KOPT-K1 (cell line): Measurements from ENCODE around the gene OR6Q1.
"Not testable (repeated sequence)": the region's sequence is repeated elsewhere in the genome, so short reads cannot be mapped to it uniquely, and the experiment has no call there.

ENCODE experiments used
- H3K27ac ChIP-seq: fragments of 200-600 bp; sonication (generic); 2 replicates; pipeline ENCODE4 v1.5.1; 2016; ENCODE audit warnings: antibody characterized with exemption, mild to moderate bottlenecking, low read depth, low read length; ENCODE audit not compliant: poor library complexity, severe bottlenecking
- H3K36me3 ChIP-seq: fragments of 200-600 bp; sonication (generic); 2 replicates; pipeline ENCODE4 v1.5.1; 2017; ENCODE audit warnings: antibody characterized with exemption, mild to moderate bottlenecking, low read length, moderate library complexity; ENCODE audit not compliant: insufficient read depth
- H3K9me3 ChIP-seq: fragments of 200-600 bp; sonication (generic); 2 replicates; pipeline ENCODE4 v1.5.1; 2017; ENCODE audit warnings: antibody characterized with exemption, low read length, mild to moderate bottlenecking; ENCODE audit not compliant: insufficient read depth, poor library complexity, severe bottlenecking

Gene OR6Q1, protein sequence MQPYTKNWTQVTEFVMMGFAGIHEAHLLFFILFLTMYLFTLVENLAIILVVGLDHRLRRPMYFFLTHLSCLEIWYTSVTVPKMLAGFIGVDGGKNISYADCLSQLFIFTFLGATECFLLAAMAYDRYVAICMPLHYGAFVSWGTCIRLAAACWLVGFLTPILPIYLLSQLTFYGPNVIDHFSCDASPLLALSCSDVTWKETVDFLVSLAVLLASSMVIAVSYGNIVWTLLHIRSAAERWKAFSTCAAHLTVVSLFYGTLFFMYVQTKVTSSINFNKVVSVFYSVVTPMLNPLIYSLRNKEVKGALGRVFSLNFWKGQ

DNA sequence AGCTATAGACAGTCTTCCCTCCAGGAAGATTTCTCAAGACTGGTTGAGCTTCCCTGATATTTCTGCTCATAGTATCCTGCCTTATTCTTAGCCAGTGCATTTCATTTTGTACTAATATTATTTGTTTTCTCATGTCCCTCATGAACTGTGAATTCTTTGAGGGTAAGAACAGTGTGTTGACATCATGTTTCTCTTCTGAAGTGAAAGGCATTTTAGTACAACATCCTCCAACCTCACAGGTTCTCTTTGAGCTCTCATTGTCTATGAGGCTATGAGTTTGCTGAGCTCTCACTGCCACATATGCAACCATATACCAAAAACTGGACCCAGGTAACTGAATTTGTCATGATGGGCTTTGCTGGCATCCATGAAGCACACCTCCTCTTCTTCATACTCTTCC is at the start of gene OR6Q1:
TSS of gene OR6Q1 (plus strand) at position 301 of the 400 bp plus-strand sequence. CDS start at position 301, 0 bp downstream.
- no peaks in the 10 kb centered on the region for H3K9me3 ChIP-seq
- no peak within 1 kb of the TSS for H3K27ac ChIP-seq
- H3K36me3 ChIP-seq: no peaks in the 10 kb centered on the region

DNA sequence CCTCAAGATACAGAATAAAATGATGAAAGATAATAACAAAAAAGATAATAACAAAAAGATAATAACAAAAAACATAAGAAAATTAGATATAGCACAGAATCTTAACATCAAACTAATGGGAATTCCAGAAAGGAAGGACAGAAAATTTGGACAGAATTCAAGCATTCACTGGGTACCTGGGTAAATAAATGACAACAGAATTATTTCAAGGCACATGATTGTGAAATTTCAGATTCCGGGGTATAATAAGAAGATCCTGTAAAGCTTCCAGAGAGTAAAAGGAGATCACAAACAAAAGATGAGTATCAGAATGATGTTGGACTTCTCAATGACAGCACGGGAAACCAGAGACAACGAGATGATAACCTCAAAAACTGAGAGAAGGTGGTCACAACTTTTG is 49.2 kb upstream of the OR6Q1 start:
- Histone ChIP-seq H3K9me3 (no peaks in the 10 kb centered on the region), H3K27ac (no peak overlapping the region), H3K36me3 (no peaks in the 10 kb centered on the region)

DNA sequence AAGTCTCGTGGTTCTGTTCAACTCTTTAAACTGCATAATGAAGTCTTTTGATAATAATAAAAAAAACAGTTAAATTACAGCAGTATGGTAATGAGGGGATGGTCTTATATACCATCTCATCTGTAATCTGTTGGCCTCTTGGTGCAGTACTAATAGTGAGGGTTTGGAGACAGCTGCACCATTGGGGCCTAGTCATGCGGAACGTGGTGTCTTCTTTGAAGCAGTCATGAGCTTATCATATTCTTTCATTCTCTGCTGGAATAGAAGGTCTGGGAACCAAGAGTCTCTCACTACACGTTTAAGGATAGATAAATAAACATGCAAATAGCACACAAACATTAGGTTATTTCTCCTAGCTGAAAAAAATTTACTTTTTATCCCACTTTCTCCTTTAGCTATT is 48.0 kb upstream of the OR6Q1 start:
- H3K27ac ChIP-seq: no peak overlapping the region
- H3K36me3 ChIP-seq: no peaks in the 10 kb centered on the region
- H3K9me3 ChIP-seq: no peaks in the 10 kb centered on the region

DNA sequence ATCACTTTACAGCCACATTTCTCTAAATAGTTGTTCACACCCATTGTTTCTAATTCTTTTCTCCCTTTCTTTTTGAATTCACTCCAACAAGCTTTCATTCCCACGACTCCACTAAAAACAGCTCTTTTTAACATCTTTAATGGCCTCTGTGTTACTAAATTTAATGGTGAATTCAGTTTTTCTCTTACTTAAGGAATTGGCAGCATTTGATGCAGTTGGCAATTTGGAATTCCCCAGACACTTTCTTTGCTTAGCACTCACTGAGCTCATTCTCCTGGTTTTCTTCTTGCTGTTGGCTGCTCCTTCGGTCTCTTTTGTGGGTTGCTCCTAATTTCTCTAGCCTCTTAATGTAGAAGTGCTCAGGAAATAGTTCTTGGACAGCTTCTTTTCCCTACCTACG is 47.6 kb upstream of the OR6Q1 start:
- Histone ChIP-seq H3K36me3 (no peaks in the 10 kb centered on the region), H3K27ac (no peak overlapping the region), H3K9me3 (no peaks in the 10 kb centered on the region)

DNA sequence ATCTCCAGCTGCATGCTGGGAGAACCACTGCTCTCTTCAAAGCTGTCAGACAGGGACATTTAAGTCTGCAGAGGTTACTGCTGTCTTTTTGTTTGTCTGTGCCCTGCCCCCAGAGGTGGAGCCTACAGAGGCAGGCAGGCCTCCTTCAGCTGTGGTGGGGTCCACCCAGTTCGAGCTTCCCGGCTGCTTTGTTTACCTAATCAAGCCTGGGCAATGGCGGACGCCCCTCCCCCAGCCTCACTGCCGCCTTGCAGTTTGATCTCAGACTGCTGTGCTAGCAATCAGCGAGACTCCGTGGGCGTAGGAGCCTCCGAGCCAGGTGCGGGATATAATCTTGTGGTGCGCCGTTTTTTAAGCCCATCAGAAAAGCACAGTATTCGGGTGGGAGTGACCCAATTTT is 31.2 kb upstream of the OR6Q1 start:
- H3K36me3 ChIP-seq, H3K27ac ChIP-seq, H3K9me3 ChIP-seq: not testable (repeated sequence)

DNA sequence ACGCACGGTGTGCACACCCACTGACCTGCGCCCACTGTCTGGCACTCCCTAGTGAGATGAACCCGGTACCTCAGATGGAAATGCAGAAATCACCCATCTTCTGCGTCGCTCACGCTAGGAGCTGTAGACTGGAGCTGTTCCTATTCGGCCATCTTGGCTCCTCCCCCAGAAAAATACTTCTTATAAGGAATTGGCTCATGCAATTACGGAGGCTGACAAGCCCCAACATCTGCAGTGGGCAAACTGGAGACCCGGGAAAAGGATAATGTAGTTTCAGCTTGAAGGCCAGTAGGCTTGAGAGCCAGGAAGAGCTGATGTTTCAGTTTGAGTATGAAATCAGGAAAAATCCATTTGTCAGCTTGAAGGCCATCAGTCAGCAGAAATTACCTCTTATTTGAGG is 30.7 kb upstream of the OR6Q1 start:
- H3K9me3 ChIP-seq, H3K27ac ChIP-seq, H3K36me3 ChIP-seq: not testable (repeated sequence)

DNA sequence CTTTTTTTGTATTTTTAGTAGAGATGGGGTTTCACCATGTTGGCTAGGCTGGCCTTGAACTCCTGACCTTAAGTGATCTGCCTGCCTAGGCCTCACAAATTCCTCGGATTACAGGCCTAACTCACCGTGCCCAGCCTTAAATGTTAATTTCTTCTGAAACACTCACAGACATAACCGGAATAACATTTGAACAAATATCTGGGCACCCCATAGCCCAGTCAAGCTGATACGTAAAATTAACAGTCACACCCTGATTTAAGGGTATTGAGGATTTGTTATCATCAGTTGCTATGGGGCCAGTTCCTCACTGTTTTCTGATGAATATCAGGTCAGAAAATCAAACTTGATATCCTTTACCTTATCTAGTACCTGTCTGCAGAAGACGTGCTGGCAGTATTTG is 30.1 kb upstream of the OR6Q1 start:
- Histone ChIP-seq H3K36me3 (no peaks in the 10 kb centered on the region), H3K27ac (no peak overlapping the region), H3K9me3 (no peaks in the 10 kb centered on the region)

DNA sequence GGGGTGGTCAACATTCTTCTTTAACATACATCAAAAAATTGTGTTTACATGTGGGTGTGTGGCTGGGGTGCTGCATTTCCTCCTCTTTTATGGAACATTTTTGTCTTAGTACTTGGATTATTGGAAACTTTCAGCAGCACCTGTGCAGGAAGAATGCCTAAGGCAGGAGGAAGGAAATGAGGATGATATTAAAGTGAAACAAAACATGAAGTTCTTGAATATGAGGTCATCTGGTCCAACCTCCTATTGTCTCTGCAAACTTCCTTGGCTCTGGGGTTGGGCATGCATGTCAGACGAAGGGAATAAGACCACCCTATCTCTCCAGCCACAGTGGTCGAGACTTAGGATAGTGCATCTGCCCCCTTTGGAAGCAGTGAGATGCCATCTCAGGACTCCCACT is 27.7 kb upstream of the OR6Q1 start:
- H3K36me3 ChIP-seq: no peaks in the 10 kb centered on the region
- no peak overlapping the region for H3K27ac ChIP-seq
- no peaks in the 10 kb centered on the region for H3K9me3 ChIP-seq

DNA sequence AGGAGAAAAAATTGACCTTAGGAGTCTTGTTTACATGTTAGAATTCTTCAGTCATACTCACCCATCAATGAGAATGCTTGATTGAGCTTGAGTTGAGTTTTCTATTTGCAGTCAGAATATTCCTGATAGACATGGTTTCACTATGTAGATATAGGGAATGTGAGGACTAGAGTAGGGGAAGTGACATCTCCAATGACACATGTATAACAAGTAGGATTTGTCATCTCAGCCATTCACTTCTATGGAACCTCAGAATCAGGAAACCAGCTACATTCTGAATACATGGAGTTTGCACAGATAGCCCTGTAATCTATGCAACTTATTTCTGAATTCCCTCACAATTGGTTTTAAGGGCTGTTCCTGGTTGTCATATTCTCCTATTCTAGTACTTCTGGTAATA is 27.2 kb upstream of the OR6Q1 start:
- H3K27ac ChIP-seq: no peak overlapping the region
- no peaks in the 10 kb centered on the region for H3K9me3 ChIP-seq
- no peaks in the 10 kb centered on the region for H3K36me3 ChIP-seq

DNA sequence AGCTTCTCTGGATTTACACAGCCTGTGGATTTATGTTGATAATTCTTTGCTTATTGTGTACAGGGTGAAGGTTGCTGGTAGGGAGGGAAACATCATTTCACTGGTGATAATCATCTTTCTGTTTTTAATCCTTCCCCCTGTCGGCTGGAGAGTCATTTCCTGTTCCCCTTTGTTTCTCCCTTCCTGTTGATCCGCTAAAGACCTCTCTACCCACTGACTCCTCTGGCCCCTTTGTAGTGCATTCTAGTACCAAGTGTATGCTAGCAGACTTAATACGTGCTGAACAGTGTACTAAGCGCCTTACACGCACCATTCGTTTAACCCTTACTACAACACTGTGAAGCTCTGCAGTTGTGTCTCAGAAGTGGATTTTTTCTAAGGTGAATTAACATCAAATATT is 26.1 kb upstream of the OR6Q1 start:
- no peaks in the 10 kb centered on the region for H3K36me3 ChIP-seq
- no peak overlapping the region for H3K27ac ChIP-seq
- no peaks in the 10 kb centered on the region for H3K9me3 ChIP-seq

DNA sequence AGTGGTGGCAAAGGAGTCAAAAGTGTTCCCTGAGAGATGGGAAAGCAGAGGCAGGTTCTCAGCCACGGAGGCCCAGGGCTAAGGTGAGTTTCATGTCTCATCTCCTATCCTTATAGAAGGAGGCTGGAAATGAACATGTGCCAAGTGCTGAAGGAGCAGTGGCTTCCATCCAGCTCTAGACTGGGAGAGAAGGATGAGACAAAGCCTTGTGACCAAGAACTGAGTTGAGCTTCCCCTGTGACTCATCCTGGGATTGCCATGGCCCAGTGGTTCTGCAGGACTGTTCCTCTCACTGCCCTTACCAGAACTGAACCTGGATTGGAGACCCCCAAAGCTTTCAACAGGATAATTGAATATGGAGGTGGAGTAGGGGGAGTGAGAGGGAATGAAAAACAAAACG is 23.8 kb upstream of the OR6Q1 start:
- Histone ChIP-seq H3K9me3 (no peaks in the 10 kb centered on the region), H3K36me3 (no peaks in the 10 kb centered on the region), H3K27ac (no peak overlapping the region)

DNA sequence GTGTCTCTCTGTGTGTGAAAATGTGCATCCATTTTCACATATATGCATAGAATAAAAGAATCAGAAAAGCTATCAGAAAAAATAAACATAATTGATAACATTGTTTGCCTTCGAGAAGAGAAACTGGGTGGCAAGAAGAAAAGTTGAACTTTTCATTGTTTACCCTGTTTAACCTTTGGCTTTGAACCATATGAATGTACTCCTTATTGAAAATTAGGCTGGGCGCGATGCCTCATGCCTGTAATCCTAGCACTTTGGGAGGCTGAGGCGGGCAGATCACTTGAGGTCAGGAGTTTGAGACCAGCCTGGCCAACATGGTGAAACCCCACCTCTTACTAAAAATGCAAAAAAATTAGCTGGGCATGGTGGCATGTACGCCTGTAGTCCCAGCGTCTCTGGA is 19.0 kb upstream of the OR6Q1 start:
- H3K9me3 ChIP-seq: no peaks in the 10 kb centered on the region
- no peak overlapping the region for H3K27ac ChIP-seq
- no peaks in the 10 kb centered on the region for H3K36me3 ChIP-seq

DNA sequence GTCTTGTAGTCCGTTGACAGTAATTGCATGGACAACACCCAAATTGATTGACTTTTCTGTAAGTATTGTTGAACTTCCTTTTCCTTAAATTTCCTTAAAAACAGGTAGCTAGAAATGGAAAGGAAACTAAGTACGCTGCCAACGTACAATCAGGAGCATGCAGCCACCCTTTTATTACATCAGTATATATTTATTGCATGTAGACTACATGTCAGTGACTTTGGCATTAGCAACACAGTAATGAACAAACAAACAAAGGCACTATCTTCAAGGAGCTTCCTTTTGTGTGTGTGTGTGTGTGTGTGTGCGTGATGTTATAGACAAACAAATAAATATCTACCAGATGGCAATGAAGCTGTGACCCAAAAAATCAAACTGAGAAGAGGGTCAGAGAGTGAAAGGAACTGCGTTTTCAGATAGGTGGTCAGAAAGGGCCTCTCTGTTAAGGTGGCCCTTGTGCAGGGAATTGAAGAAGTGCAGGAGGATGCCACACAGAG is 7.3 kb upstream of the OR6Q1 start, which contains the start of gene OR9Q1:
TSS of gene OR9Q1 (plus strand) at position 447 of the 497 bp plus-strand sequence. CDS start 155,564 bp downstream, outside the sequence.
- no peaks in the 10 kb centered on the region for H3K36me3 ChIP-seq
- H3K27ac ChIP-seq: no peak within 1 kb of the TSS
- no peaks in the 10 kb centered on the region for H3K9me3 ChIP-seq

DNA sequence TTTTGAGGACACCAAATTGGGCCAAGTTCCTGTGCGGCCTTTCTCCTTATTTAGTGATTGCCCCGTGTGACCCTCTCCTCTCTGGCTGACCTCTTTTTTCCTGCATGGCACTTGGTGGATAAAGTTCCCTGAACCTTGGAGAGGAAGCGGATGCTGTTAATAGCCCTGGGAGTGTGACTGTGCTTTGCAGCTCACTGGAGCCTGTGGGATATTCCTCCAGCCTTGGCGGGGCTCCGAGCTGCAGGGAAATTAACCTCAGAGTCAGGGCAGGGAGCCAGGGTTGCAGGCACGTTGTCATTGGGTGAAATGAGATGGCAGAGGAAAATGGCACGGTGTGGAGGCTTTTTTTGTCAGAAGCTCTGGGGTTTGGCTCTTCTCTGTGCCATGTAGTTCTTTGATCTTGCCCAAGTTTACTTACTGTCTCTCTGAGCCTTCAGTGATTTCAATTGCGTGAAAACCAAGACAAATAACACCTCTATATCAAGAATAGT is 6.1 kb upstream of the OR6Q1 start:
- Histone ChIP-seq H3K9me3 (no peaks in the 10 kb centered on the region), H3K27ac (no peak overlapping the region), H3K36me3 (no peaks in the 10 kb centered on the region)

DNA sequence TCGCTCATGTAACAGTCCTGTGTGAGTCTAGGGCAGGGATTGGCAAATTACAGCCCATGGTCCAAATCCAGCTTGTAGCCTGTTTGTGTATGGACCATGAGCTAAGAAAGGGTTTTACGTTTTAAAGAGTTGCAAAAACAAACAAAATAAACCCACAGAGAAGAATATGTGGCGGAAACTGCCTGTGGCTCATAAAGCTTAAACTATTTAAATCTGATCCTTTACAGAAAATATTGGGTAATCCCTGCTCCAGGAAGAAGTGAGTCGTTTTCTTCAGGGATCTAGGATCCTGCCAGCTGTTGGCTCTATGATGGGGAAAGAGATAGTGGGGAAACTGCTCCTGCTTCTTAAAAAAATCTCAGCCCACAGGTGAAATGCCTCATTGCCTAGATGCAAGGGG is 3.4 kb upstream of the OR6Q1 start:
- no peaks in the 10 kb centered on the region for H3K36me3 ChIP-seq
- H3K9me3 ChIP-seq: no peaks in the 10 kb centered on the region
- H3K27ac ChIP-seq: no peak overlapping the region
